ENCODE data around the gene TP53I11. TPM values are rescaled to one million over a fixed set of nuclear protein-coding genes. Genes with fewer than 3 reads are reported as not detected.

TP53I11 gene
- total and polyA plus RNA-seq, 4 donors = 16.3 to 147 (median 75.9) TPM

GRCh38 chr11:44885065-44885810, 65.4 kb downstream of the TP53I11 start:
- Histone ChIP-seq H3K36me3 (ENCODE audit: control insufficient read depth, insufficient read depth, low read length) (peaks cover 4% of the 10 kb centered on the region), H3K4me1 (ENCODE audit: control insufficient read depth, insufficient read depth, low read length) (peaks cover 65% of the 10 kb centered on the region), H3K4me3 (ENCODE audit: low read depth, low read length) (no peak overlapping the region), H3K27me3 (ENCODE audit: control insufficient read depth, insufficient read depth, low read length) (no peaks in the 10 kb centered on the region), H3K27ac (ENCODE audit: low read depth, low read length) (no peak overlapping the region), H3K9me3 (ENCODE audit: control insufficient read depth, insufficient read depth, low read length) (no peaks in the 10 kb centered on the region)
- WGBS (ENCODE audit: insufficient coverage) = 53% methylated on average over 8 of the region's 12 CpGs
- DNase-seq (ENCODE audit: low read depth in 4 of 6, low spot score in 6 of 6) = peak in 1 of 6 donors; percentile 70

- DNase-seq (ENCODE audit: low read depth in 4 of 6, low spot score in 6 of 6) = no peak
- Histone ChIP-seq H3K4me1 (ENCODE audit: control insufficient read depth, insufficient read depth, low read length) (peaks cover 69% of the 10 kb centered on the region), H3K36me3 (ENCODE audit: control insufficient read depth, insufficient read depth, low read length) (peaks cover 4% of the 10 kb centered on the region), H3K4me3 (ENCODE audit: low read depth, low read length) (no peak overlapping the region), H3K9me3 (ENCODE audit: control insufficient read depth, insufficient read depth, low read length) (no peaks in the 10 kb centered on the region), H3K27ac (ENCODE audit: low read depth, low read length) (no peak overlapping the region), H3K27me3 (ENCODE audit: control insufficient read depth, insufficient read depth, low read length) (no peaks in the 10 kb centered on the region)
- 54% methylated on average over 3 of the region's 6 CpGs for WGBS (ENCODE audit: insufficient coverage)
These were observed 66.6 kb downstream of the TP53I11 start for GRCh38 chr11:44884056-44884455.

GRCh38 chr11:44883277-44883676, 67.4 kb downstream of the TP53I11 start:
- no CpG with 5 or more reads among the region's 6 CpGs for WGBS (ENCODE audit: insufficient coverage)
- Histone ChIP-seq H3K9me3 (ENCODE audit: control insufficient read depth, insufficient read depth, low read length) (no peaks in the 10 kb centered on the region), H3K27me3 (ENCODE audit: control insufficient read depth, insufficient read depth, low read length) (no peaks in the 10 kb centered on the region), H3K36me3 (ENCODE audit: control insufficient read depth, insufficient read depth, low read length) (peaks cover 4% of the 10 kb centered on the region), H3K4me3 (ENCODE audit: low read depth, low read length) (no peak overlapping the region), H3K27ac (ENCODE audit: low read depth, low read length) (no peak overlapping the region), H3K4me1 (ENCODE audit: control insufficient read depth, insufficient read depth, low read length) (peaks cover 71% of the 10 kb centered on the region)
- DNase-seq (ENCODE audit: low read depth in 4 of 6, low spot score in 6 of 6) = no peak

Other genes with a start within 250 kb of the TP53I11 start
- gene TSPAN18, start 223.9 kb downstream of the TP53I11 start, total RNA-seq = 10 to 100 TPM; 23.3 to 49.1 TPM
- 10 to 100 TPM; 72.6 to 87.2 TPM for gene TSPAN18, start 223.9 kb downstream of the TP53I11 start, polyA plus RNA-seq (ENCODE audit: insufficient read length in 2 of 2)
- 10 to 100 TPM; 11.4 to 16.8 TPM for gene PRDM11, start 195.8 kb upstream of the TP53I11 start, total RNA-seq
- 10 to 100 TPM; 13.0 to 15.1 TPM for gene PRDM11, start 195.8 kb upstream of the TP53I11 start, polyA plus RNA-seq (ENCODE audit: insufficient read length in 2 of 2)